PC-9 (cell line): ENCODE results near the gene BMP8A.

Experiments
- CTCF ChIP-seq: fragments of 200-600 bp; sonication (generic); conservative IDR thresholded peaks from 2 replicates; pipeline ENCODE4 v1.6.1; 2017; ENCODE audit warnings: mixed run types, antibody characterized with exemption, mild to moderate bottlenecking, moderate library complexity
- EZH2 ChIP-seq: fragments of 200-600 bp; sonication (generic); IDR thresholded peaks from 2 replicates; pipeline ENCODE4 v1.8.0; 2017; ENCODE audit warnings: antibody characterized with exemption, low read depth

DNA sequence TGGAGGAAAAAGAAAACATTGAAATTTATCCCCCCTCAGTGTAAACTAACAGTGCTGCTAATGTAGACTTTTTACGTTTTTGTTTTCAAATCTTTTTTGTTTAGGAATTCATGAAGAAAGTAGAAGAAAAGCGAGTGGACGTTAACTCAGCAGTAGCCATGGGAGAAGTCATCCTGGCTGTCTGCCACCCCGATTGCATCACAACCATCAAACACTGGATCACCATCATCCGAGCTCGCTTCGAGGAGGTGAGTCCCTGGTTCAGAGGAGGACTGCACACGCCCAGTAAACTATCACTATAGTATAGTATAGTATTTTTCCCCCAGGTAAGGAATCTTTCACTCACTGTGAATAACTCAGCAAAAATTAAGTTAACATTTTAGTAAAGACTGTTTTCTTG lies 37.8 kb upstream of the BMP8A start:
- TF ChIP-seq CTCF (no peak), EZH2 (no peak)
